ENCODE results near the gene MRPL40. TPM values are rescaled to one million over a fixed set of nuclear protein-coding genes. Genes with fewer than 3 reads are reported as not detected.
A peak's percentile ranks its signal among the peaks of the same experiment; 100 is the strongest.

MRPL40 gene
- polyA plus RNA-seq, 1 donor from 2014 or later = 32.5 TPM

GRCh38 chr22:19449422-19449767 lies 17.1 kb downstream of the MRPL40 start:
- H3K27me3 ChIP-seq (ENCODE audit: insufficient read depth, low read depth, low read length) = no peaks in the 10 kb centered on the region
- H3K9me2 ChIP-seq (ENCODE audit: insufficient read depth, low read length) = no peaks in the 10 kb centered on the region
- no peaks in the 10 kb centered on the region for H3K9me3 ChIP-seq (ENCODE audit: low read length)
- H2AFZ ChIP-seq (ENCODE audit: low read depth, low read length) = no peak overlapping the region
- no peak overlapping the region for H3K27ac ChIP-seq (ENCODE audit: low read length)
- peak overlapping the region; percentile 98 for H3K4me3 ChIP-seq (ENCODE audit: low read length)
- no peaks in the 10 kb centered on the region for H3K36me3 ChIP-seq (ENCODE audit: insufficient read depth, low read length)
- H3F3A ChIP-seq (ENCODE audit: insufficient read depth, low read length, poor library complexity, severe bottlenecking) = no peaks in the 10 kb centered on the region
- H3K9ac ChIP-seq (ENCODE audit: low read length) = no peak overlapping the region
- peaks cover 37% of the 10 kb centered on the region for H3K79me2 ChIP-seq (replicated peaks; ENCODE audit: insufficient read depth, low read length)
- no peak overlapping the region for H3K4me2 ChIP-seq (ENCODE audit: low read length)
- TF ChIP-seq EP300 (conservative IDR thresholded peaks at IDR 0.05; ENCODE audit: poor library complexity, severe bottlenecking) (no peak), SMC3 (conservative IDR thresholded peaks at IDR 0.05; ENCODE audit: poor library complexity) (no peak), MXI1 (conservative IDR thresholded peaks at IDR 0.05; ENCODE audit: poor library complexity, severe bottlenecking) (no peak), RAD21 (conservative IDR thresholded peaks at IDR 0.05) (no peak), POLR2AphosphoS5 (IDR thresholded peaks at IDR 0.05) (no peak), REST (IDR thresholded peaks at IDR 0.05; ENCODE audit: borderline replicate concordance) (no peak), EZH2 (IDR thresholded peaks at IDR 0.05; ENCODE audit: borderline replicate concordance, insufficient read depth, low read length, poor library complexity, severe bottlenecking) (no peak), TAF1 (IDR thresholded peaks at IDR 0.05; ENCODE audit: low read depth) (no peak), CTCF (IDR thresholded peaks at IDR 0.05; ENCODE audit: poor library complexity, severe bottlenecking) (no peak)
- no peaks in the 10 kb centered on the region for H4K20me1 ChIP-seq (ENCODE audit: insufficient read depth)

- Histone ChIP-seq H3K36me3 (ENCODE audit: insufficient read depth, low read length) (peaks cover 7% of the 10 kb centered on the region), H3K27ac (ENCODE audit: low read length) (no peak overlapping the region), H3K4me2 (ENCODE audit: low read length) (no peak overlapping the region), H3K9me2 (ENCODE audit: insufficient read depth, low read length) (no peaks in the 10 kb centered on the region), H3F3A (ENCODE audit: insufficient read depth, low read length, poor library complexity, severe bottlenecking) (no peaks in the 10 kb centered on the region), H3K4me3 (ENCODE audit: low read length) (no peak overlapping the region), H4K20me1 (ENCODE audit: insufficient read depth) (no peaks in the 10 kb centered on the region), H3K27me3 (ENCODE audit: insufficient read depth, low read depth, low read length) (no peaks in the 10 kb centered on the region), H3K79me2 (replicated peaks; ENCODE audit: insufficient read depth, low read length) (peaks cover 26% of the 10 kb centered on the region), H2AFZ (ENCODE audit: low read depth, low read length) (no peak overlapping the region), H3K9ac (ENCODE audit: low read length) (no peak overlapping the region), H3K9me3 (ENCODE audit: low read length) (no peaks in the 10 kb centered on the region)
- TF ChIP-seq CTCF (IDR thresholded peaks at IDR 0.05; ENCODE audit: poor library complexity, severe bottlenecking) (no peak), EP300 (conservative IDR thresholded peaks at IDR 0.05; ENCODE audit: poor library complexity, severe bottlenecking) (no peak), SMC3 (conservative IDR thresholded peaks at IDR 0.05; ENCODE audit: poor library complexity) (no peak), RAD21 (conservative IDR thresholded peaks at IDR 0.05) (no peak), TAF1 (IDR thresholded peaks at IDR 0.05; ENCODE audit: low read depth) (no peak), REST (IDR thresholded peaks at IDR 0.05; ENCODE audit: borderline replicate concordance) (no peak), MXI1 (conservative IDR thresholded peaks at IDR 0.05; ENCODE audit: poor library complexity, severe bottlenecking) (no peak), EZH2 (IDR thresholded peaks at IDR 0.05; ENCODE audit: borderline replicate concordance, insufficient read depth, low read length, poor library complexity, severe bottlenecking) (no peak), POLR2AphosphoS5 (IDR thresholded peaks at IDR 0.05) (no peak)
Measured at GRCh38 chr22:19450363-19451175, 18.2 kb downstream of the MRPL40 start.
